Left lobe of liver (tissue), 2 donors: Measurements from ENCODE around the gene PEX5. TPM values are rescaled to one million over a fixed set of nuclear protein-coding genes. Genes with fewer than 3 reads are reported as not detected.
"Not testable (repeated sequence)": the region's sequence is repeated elsewhere in the genome, so short reads cannot be mapped to it uniquely, and the experiment has no call there.

ENCODE experiments used
- ATAC-seq: fragments of 200-7000 bp; cut with Tn5 transposase; one replicate; pipeline ENCODE4 v1.9.1; 2020; ENCODE audit warnings: mild to moderate bottlenecking, moderate library complexity
- DNase-seq: peaks from one replicate; pipeline ENCODE4 v3.0.0-alpha.2; 2020; ENCODE audit warnings: low spot score
- total RNA-seq: library from RNA; stranded (reverse); gene quantifications from one replicate; pipeline ENCODE4 v1.2.1, GENCODE V29; 2021
- donor health status: DM: no; HTN: no; CAD: no; lungs with moderate emphysema.
- donor health status: DM: no; HTN: yes; CAD: no.

Gene PEX5
- total RNA-seq, 1 donor from 2014 or later = 49.9 TPM

DNA sequence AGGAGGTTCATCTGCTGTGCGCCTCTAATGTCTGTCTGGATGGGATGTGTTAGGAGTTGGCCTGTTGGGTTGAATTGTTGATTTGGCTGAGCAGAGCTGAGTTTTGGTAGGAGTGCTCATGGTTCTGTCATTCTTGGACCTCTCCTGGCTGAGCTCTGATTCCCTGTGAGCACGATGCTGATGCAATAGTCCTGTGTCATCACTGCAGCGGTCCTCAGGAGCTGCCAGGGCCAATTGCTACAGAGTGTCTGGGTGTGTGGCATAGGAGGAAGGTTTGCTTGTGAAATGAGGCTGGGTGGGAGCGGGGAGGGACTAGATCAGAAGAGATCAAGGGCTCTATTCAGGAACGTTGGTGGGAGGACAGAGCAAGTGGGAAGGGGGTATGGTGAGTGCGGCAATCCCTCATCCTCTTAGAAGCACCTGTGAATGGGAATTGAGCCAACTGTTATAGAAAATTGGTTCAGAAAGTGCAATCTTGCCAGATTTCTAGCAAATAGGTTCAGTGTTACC, 21.2 kb downstream of the PEX5 start:
- ATAC-seq (peak; percentile 86), DNase-seq (peak; percentile 72)

DNA sequence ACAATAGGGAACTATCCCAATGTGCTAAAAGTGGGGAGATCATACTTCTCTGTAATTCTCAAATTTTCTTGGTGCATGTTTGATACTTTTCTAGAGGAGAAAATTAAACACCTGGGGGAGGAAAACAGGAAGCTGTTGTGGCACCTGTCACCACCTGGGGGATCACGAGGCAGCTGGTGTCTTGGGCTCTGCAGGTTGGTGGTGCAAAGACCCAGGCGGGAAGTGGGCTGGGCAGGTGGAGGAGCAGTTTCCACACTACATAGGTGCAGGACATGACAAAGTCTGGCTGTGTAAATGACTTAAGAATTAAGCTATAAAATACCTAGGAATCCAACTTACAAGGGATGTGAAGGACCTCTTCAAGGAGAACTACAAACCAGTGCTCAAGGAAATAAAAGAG, 23.2 kb downstream of the PEX5 start:
- ATAC-seq (no peak), DNase-seq (no peak)

GRCh38 chr12:7213745-7214144, 24.3 kb downstream of the PEX5 start:
- not testable (repeated sequence) for ATAC-seq, DNase-seq

DNA sequence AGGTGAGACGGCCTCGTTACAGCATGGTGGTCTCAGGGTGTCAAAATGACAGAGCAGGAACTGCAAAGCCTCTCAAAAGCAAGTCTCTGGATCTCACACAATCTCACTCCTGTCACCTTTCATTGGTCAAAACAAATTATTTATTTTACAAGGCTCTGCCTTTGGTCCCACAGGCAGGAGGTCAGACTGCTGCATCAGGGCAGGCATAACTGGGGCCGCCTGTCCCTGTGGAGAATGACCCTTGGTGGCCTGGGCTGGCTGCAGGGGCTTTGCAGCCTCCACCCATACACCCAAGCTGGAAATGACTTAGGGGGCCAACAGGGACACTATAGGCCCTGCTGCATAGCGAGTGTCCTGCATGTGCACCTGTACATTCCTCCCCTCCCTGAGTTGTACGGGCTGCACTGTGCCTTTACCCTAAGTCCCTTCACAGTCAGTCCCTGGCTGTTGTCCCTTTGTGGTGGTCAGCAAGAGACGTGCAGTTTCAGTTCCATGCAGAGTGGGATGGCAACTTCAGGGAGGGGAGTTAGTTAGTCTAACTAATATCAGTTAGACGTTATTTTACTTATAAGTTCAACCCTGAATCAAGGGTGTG, 28.1 kb downstream of the PEX5 start:
- DNase-seq = no peak
- ATAC-seq = no peak

GRCh38 chr12:7219599-7220243, 30.2 kb downstream of the PEX5 start:
- peak; percentile 98 for ATAC-seq
- DNase-seq = peak; percentile 63

GRCh38 chr12:7221486-7221885, 32.0 kb downstream of the PEX5 start:
- no peak for DNase-seq
- ATAC-seq = no peak

DNA sequence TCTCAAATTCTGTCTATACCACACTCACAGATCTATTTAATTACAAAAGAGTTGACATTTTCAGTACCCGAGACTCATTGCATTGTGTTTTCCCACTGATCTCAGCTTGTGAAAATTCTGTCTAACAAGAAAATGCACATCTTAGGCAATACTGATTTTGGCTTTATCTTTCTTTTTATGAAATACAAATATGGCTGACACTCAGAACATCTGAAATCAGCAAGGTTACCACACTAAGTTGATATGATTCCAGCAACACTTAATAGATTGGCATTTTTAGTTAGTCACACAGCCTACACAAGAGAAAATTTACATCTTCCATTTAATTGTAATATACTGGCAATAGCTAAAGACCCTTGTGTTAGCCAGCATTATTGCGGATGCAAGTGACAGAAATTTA, 40.3 kb downstream of the PEX5 start:
- DNase-seq (no peak), ATAC-seq (no peak)

- ATAC-seq (no peak), DNase-seq (no peak)
Observed at GRCh38 chr12:7241404-7242005, 52.0 kb downstream of the PEX5 start.

GRCh38 chr12:7242176-7243101, 53.0 kb downstream of the PEX5 start:
- ATAC-seq (no peak), DNase-seq (no peak)

- DNase-seq, ATAC-seq: not testable (repeated sequence)
Observed at GRCh38 chr12:7251328-7251996, 62.0 kb downstream of the PEX5 start.

DNA sequence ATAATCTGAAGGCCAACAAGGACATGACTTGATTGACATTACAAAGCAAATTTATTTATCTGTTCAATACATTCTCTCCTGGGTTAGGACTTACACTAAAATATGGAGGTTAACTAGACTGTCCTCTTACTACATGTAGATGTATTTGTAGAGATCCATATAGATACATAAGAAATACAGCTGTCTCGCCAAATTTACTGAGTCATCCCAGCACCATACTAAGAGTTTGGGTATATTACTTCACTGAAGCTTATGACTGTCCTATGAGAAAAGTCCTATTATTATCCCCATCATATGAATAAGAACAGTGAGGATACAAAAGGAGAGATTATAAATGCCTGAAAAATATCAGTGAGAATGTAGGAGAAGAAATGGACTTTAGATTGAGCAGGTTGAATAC, 69.6 kb downstream of the PEX5 start:
- no peak for ATAC-seq
- no peak for DNase-seq

Other genes starting within 250 kb of the PEX5 start
- gene RNU7-1, start 245.9 kb upstream of the PEX5 start, total RNA-seq = not detected
- 86.3 TPM for gene C12orf57, start 245.7 kb upstream of the PEX5 start, total RNA-seq
- gene PTPN6, start 238.3 kb upstream of the PEX5 start, total RNA-seq = 17.8 TPM
- 129 TPM for gene PHB2, start 219.0 kb upstream of the PEX5 start, total RNA-seq
- 16.1 TPM for gene EMG1, start 218.8 kb upstream of the PEX5 start, total RNA-seq
- 54.3 TPM for gene LPCAT3, start 171.2 kb upstream of the PEX5 start, total RNA-seq
- 1,760 TPM for gene C1S, start 129.0 kb upstream of the PEX5 start, total RNA-seq
- gene C1R, start 97.2 kb upstream of the PEX5 start, total RNA-seq = 1,748 TPM
- gene C1RL, start 80.5 kb upstream of the PEX5 start, total RNA-seq = 243 TPM
- gene RBP5, start 60.8 kb upstream of the PEX5 start, total RNA-seq = 154 TPM
- 48.4 TPM for gene CLSTN3, start 59.3 kb upstream of the PEX5 start, total RNA-seq
- gene ACSM4, start 114.4 kb downstream of the PEX5 start, total RNA-seq = not detected